8988T (cell line): ENCODE results near the gene DPYSL3.
"Not testable (repeated sequence)": the region's sequence is repeated elsewhere in the genome, so short reads cannot be mapped to it uniquely, and the experiment has no call there.

Source experiments
- DNase-seq: peaks from one replicate; pipeline ENCODE4 v3.0.0; 2011

The DPYSL3 gene

GRCh38 chr5:147509710-147510651, at the start of gene DPYSL3:
TSS of gene DPYSL3 (minus strand) at chr5:147510068. CDS start at chr5:147509858, 210 bp downstream.
- no peak for DNase-seq

- DNase-seq, result no peak
Observed at GRCh38 chr5:147558826-147559225, 49.0 kb upstream of the DPYSL3 start.

DNA sequence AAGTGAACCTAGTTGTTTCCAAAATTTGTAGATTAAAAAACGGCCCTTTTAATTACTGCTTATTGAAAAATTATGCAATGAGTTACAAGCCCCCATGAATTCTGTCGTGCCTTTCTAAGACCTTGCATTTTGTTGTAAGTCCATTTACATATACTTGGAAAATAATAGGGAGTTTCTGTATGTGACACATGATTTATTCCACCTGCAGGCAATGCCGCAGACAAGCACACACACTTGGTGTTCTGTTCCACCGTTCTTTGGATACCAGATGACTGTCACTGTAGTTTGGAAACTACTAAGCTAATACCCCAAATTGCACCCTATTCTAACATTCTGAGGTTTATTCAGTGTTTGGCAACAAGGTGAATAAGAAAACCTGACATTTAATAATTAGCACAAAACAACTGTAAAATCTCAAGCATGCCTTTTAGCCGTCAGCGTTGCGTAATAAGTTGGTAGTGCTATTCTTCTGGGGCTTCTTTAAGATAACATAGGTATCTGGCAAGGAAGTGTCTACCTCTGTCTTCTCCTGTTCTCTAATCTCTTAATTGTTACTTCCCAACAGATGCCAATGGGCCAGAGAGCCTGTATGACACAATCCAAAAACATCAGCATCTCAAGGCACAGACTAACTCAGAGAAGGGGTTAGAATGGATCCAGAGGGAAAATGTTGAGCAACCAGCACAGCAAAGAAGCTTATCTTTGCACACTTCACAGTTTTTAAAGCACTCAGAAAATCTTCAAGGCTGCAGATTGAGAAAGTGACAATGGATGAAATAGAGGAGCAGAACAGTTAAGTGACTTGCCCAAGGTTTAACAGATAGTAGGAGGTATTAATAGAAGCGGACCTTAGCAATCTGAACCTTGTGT, 48.2 kb upstream of the DPYSL3 start:
- DNase-seq, result no peak

DNA sequence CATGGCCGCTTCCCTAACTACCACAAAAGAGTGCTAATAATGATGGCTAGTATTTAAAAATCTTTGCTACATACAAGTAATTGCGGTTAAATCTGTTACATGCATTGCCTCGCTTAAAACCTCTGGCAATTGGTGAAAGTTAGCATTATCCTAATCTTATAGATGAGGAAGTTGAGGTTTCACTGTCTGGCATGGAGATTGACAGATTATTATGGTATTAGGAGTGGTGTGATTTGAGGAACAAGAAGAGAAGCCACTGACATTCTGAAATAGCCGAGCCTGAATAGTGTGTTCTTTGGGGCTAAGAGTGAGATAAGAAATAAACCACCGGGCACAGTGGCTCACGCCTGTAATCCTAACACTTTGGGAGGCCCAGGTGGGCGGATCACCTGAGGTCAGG, 45.3 kb upstream of the DPYSL3 start:
- no peak for DNase-seq

- DNase-seq, result no peak
Observed at GRCh38 chr5:147554261-147554817, 44.5 kb upstream of the DPYSL3 start.

DNA sequence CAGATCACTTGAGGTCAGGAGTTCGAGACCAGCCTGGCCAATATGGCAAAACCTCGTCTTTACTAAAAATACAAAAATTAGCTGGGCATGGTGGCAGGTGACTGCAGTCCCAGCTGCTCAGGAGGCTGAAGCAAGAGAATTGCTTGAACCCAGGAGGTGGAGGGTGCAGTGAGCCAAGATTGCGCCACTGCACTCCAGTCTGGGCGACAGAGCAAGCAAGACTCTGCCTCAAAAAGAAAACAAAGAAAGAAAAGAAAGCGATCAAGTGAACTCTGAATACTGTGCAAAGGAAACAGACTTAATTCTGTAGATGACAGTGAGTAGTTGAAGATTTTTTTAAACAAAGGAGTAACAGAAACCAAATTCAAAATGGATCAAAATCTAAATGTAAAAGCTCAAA, 43.9 kb upstream of the DPYSL3 start:
- DNase-seq, result not testable (repeated sequence)

DNA sequence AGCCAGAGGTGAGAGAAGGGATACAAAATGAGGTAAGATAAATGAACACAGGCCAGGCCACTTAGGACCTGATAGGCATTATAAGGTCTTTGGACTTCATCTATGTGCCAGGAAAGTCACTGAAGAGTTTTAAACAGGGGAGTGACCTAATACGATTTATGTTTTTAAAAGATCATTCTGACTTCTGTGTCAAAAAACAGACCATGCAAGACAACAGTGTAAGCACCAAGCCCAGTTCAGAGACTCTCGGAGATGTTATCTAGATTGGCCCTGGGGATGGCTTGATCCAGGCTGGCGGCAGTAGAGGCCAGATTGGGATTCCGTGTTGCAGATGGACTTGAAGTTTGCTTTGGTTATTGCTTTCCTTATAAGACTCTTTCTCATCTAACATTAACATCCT, 43.0 kb upstream of the DPYSL3 start:
- no peak for DNase-seq

- no peak for DNase-seq
Observed at GRCh38 chr5:147551677-147552076, 41.8 kb upstream of the DPYSL3 start.

DNA sequence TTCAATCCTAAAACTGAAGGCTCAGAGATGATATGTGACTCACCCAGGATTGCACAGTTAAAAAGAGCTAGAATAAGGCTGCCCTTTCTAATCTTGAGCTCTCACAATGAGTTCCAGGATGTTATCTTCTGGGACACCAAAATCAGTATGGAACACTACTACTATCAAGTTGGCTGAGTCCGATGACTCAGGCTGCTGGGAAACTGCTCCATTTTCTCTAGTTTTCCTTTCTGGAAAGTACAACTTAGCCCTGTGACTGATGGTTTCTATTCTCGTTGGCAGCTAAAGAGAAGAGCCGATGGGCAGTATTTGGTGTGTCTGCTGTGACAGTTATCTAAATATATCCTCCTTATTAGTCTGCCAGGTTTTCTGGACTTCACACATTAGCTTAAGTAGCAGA, 37.9 kb upstream of the DPYSL3 start:
- DNase-seq, result no peak

GRCh38 chr5:147544556-147544955, 34.7 kb upstream of the DPYSL3 start:
- DNase-seq, result no peak

DNA sequence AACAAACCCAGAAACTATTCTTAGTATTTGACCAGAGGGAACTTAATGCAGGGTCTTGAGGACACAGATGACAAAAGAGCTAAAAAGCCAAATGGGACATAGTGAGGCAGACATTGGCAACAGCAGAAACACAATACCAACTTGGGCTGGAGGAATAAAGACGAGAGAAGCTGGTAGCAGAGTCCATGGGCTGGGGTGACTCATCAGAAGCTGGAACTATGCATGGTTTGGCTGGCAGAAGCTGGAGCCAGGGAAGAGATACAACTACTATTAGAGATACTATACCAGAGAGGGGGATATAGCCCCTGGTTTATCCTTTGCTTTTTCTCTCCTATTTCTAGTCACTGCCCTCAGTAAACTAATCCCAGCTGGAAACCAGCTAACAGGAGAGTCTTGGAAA, 29.2 kb upstream of the DPYSL3 start:
- no peak for DNase-seq

- no peak for DNase-seq
Observed at GRCh38 chr5:147538236-147538635, 28.4 kb upstream of the DPYSL3 start.

- DNase-seq, result no peak
Observed at GRCh38 chr5:147534172-147534951, 24.5 kb upstream of the DPYSL3 start.

DNA sequence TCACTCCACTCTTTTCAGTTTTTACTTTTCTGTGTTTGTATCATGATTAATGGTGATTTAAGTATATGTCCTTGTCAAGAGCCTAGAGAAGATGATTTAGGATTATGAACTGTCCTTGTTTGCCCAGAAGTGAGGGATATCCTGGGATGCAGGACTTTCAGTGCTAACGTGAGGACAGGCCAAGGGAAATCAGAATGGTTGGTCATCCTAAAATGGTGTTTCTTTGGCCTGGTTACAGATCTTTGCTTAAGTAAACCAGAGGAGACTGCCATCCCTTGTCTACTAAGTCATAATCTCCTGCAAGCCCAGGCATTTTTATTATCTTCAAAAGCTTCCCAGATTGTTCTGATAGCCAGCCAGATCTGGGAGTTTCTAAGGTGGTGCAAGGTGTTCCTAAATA, 22.3 kb upstream of the DPYSL3 start:
- no peak for DNase-seq

DNA sequence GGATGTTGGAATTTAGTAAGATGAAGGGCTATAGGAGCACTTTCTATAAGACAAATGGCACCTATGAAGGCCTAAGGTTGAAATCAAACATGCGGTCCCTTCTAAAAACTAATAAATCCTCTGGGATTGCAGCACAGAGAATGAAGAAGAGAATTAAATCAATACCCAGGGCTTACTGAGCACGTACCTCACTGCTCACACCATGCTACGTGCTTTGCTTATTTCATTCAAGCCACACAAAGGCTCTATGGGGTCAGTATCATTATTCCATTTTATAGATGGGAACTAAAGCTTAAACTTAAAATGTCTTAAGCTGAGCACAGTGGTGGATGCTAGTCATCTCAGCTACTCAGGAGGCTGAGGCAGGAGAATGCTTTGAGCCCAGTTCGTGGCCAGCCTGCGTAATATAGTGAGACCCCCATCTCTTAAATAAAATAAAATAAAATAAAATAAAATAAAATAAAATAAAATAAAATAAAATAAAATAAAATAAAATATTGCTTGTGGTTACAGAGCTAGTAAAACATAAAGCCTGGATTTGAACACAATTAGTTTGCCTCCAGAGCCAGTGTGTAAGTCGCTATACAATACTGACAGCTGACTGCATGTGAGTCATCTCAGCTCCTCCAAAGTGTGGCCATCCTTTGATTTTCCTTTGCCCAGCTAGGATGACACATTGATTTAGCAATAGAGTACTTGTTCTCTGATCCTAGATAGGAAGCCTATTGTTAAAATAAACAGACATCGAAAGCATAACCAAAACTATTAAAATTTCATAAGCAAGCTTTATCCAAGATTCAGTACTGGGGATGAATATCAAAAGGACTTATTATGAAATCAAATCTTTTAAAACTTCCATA, 20.9 kb upstream of the DPYSL3 start:
- DNase-seq, result no peak

GRCh38 chr5:147523069-147523468, 13.2 kb upstream of the DPYSL3 start:
- DNase-seq, result no peak

GRCh38 chr5:147522435-147522834, 12.6 kb upstream of the DPYSL3 start:
- DNase-seq, result no peak

DNA sequence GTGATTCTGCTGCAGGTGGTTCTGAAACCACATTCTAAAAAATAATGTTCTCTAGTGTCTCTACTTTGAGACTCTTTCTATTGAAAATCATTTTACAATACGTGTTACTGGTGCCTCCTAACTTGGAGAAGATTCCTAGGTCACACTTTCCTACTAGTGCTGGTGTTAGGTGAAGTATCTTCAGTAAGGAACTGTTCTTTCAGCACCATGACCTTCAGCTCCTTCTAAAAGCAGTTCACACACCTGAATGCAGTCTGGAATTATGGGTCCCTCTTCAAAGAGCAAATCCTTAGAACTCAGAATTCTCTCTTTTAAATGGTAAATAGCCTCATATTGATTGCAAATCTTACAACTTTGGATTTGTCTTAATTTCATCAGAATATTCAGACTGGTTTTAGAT, 10.6 kb upstream of the DPYSL3 start:
- no peak for DNase-seq

DNA sequence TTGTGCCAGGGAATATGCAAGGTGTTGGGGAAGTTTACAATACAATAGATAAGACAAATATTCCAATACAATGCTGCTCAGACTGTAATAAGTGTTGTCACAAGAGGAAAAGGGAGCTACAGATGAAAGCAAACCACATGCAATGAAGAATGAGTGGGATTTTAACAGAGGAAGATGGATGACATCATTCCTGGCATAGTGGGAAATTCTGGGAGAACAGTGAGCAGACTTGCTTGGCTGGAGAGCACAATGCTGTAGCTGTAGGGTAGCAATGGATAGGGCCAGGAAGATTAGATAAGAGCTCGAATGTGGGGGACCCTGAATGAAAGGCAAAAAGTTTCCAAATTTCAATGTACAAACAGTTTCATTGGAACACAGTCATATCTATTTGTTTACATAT, 9.5 kb upstream of the DPYSL3 start:
- no peak for DNase-seq

GRCh38 chr5:147517383-147517782, 7.5 kb upstream of the DPYSL3 start:
- DNase-seq, result no peak

- no peak for DNase-seq
Observed at GRCh38 chr5:147515269-147515668, 5.4 kb upstream of the DPYSL3 start.
